WTC11 (cell line): ENCODE data around the gene CARS2.

Experiments used
- JUN ChIP-seq: sonication (generic); formaldehyde crosslinking; IDR thresholded peaks from 2 replicates; pipeline ENCODE4 v1.8.0; 2023; ENCODE audit warnings: mild to moderate bottlenecking, missing genetic modification reagents
- NFYB ChIP-seq: sonication (generic); formaldehyde crosslinking; conservative IDR thresholded peaks from 2 replicates; pipeline ENCODE4 v1.8.0; 2022; ENCODE audit warnings: low read depth, missing genetic modification reagents
- TF ChIP-seq, protein P1 (sequence below): sonication (generic); formaldehyde crosslinking; IDR thresholded peaks from 2 replicates; pipeline ENCODE4 v1.8.1; 2023; ENCODE audit warnings: mild to moderate bottlenecking, missing genetic modification reagents
- TF ChIP-seq, protein P2 (sequence below): fragments of 200-600 bp; IDR thresholded peaks from 2 replicates; pipeline ENCODE4 v1.8.0; 2022; ENCODE audit warnings: antibody characterized with exemption

DNA sequence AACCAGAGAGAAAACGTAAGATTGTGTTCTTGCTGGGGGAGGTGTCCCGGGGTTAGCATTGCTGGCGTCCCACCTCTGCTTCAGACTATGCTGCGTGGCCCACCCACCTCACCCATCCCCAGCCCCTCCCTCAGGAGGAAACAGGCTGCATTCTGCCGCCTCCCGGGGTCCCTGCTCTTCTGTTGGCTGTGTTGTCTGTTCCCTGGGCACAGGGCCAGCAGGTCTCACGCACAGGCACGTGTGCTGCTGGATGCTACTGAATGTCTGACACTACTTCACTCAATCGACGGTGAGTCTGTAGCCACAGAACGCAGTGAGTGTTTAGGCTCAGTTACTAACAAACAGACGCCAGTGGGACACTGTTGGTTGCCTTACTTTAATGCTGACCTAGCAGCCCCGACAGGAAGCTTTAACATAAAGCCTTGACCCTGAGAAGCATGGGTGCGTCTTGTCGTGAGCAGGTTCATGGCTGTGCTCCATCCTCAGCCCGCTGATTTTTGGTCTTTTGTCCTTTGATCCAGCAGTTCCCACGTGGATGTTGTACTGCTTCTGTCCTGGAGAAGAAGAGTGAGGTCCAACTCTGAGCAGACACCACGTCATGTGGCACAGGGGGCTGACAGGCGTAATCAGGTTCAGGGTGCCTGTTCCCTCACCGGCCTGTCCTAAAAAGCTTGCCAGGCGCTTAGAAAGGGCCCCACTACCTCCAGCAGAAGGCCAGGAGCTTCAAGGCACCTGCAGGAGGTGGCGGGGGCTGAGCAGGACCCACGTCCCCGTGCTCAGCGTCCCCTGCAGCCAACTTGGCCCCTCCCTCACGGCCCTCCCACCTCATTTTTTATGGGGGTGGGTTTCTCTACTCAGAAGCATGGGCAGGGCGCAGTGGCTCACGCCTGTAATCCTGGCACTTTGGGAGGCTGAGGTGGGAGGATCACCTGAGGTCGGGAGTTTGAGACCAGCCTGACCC, 64.6 kb downstream of the CARS2 start:
- TF ChIP-seq, protein P1, sequence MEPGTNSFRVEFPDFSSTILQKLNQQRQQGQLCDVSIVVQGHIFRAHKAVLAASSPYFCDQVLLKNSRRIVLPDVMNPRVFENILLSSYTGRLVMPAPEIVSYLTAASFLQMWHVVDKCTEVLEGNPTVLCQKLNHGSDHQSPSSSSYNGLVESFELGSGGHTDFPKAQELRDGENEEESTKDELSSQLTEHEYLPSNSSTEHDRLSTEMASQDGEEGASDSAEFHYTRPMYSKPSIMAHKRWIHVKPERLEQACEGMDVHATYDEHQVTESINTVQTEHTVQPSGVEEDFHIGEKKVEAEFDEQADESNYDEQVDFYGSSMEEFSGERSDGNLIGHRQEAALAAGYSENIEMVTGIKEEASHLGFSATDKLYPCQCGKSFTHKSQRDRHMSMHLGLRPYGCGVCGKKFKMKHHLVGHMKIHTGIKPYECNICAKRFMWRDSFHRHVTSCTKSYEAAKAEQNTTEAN (CRISPR knock-in tag): no peak
- TF ChIP-seq NFYB (CRISPR knock-in tag): no peak
- TF ChIP-seq, protein P2, sequence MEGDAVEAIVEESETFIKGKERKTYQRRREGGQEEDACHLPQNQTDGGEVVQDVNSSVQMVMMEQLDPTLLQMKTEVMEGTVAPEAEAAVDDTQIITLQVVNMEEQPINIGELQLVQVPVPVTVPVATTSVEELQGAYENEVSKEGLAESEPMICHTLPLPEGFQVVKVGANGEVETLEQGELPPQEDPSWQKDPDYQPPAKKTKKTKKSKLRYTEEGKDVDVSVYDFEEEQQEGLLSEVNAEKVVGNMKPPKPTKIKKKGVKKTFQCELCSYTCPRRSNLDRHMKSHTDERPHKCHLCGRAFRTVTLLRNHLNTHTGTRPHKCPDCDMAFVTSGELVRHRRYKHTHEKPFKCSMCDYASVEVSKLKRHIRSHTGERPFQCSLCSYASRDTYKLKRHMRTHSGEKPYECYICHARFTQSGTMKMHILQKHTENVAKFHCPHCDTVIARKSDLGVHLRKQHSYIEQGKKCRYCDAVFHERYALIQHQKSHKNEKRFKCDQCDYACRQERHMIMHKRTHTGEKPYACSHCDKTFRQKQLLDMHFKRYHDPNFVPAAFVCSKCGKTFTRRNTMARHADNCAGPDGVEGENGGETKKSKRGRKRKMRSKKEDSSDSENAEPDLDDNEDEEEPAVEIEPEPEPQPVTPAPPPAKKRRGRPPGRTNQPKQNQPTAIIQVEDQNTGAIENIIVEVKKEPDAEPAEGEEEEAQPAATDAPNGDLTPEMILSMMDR: no peak
- no peak for TF ChIP-seq JUN (CRISPR knock-in tag)
